Kidney epithelial cell (primary cell): ENCODE measurements around the gene CFLAR. TPM values are rescaled to one million over a fixed set of nuclear protein-coding genes. Genes with fewer than 3 reads are reported as not detected.

Experiments
- DNase-seq: peaks from one replicate; pipeline ENCODE4 v3.0.0-alpha.2; 2010; ENCODE audit warnings: low read depth
- H3K27me3 ChIP-seq: 2 replicates; pipeline ENCODE4 v1.6.0; 2011; ENCODE audit warnings: low read length; ENCODE audit not compliant: control insufficient read depth, insufficient read depth
- H3K36me3 ChIP-seq: 2 replicates; pipeline ENCODE4 v1.5.1; 2011; ENCODE audit warnings: low read length; ENCODE audit not compliant: control insufficient read depth, insufficient read depth
- H3K4me3 ChIP-seq: 2 replicates; pipeline ENCODE4 v1.5.1; 2011; ENCODE audit warnings: low read depth, mild to moderate bottlenecking, control low read depth, low read length
- CTCF ChIP-seq: IDR thresholded peaks from 2 replicates; pipeline ENCODE4 v1.5.1; 2011; ENCODE audit warnings: mild to moderate bottlenecking, moderate library complexity, low read length, control low read depth, inconsistent platforms; ENCODE audit not compliant: insufficient read depth, poor library complexity, severe bottlenecking
- total RNA-seq: library from RNA; depleted of rRNA; stranded (reverse); fragments of >200 nt; gene quantifications from 2 replicates; pipeline ENCODE4 v1.2.3, GENCODE V29; 2015

CFLAR gene
- total RNA-seq, 1 donor from 2014 or later = 99.7 TPM

DNA sequence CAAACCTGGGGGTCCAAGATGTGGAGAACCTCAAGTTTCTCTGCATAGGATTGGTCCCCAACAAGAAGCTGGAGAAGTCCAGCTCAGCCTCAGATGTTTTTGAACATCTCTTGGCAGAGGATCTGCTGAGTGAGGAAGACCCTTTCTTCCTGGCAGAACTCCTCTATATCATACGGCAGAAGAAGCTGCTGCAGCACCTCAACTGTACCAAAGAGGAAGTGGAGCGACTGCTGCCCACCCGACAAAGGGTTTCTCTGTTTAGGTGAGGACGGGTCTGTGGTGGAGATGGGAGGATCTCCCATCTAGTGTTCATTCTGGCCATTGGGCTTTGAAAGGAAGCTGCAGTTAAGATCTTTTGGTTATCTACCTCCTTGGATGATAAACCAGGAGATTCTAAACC is 69.9 kb downstream of the CFLAR start:
- no peaks in the 10 kb centered on the region for H3K27me3 ChIP-seq
- TF ChIP-seq CTCF = no peak
- no peak overlapping the region for H3K4me3 ChIP-seq

GRCh38 chr2:201186982-201187381 is 71.0 kb downstream of the CFLAR start:
- DNase-seq = no peak
- TF ChIP-seq CTCF = no peak
- no peaks in the 10 kb centered on the region for H3K27me3 ChIP-seq
- no peaks in the 10 kb centered on the region for H3K36me3 ChIP-seq
- no peak overlapping the region for H3K4me3 ChIP-seq

More for the DNA sequence above, 69.9 kb downstream of the CFLAR start:
- no peak for DNase-seq
- no peaks in the 10 kb centered on the region for H3K36me3 ChIP-seq

GRCh38 chr2:201188449-201188848 is 72.5 kb downstream of the CFLAR start:
- Histone ChIP-seq H3K27me3 (no peaks in the 10 kb centered on the region), H3K36me3 (no peaks in the 10 kb centered on the region), H3K4me3 (no peak overlapping the region)
- no peak for TF ChIP-seq CTCF
- DNase-seq = no peak

- H3K27me3 ChIP-seq = no peaks in the 10 kb centered on the region
- DNase-seq = no peak
- TF ChIP-seq CTCF = no peak
These were observed 75.3 kb downstream of the CFLAR start for GRCh38 chr2:201191132-201191875.

DNA sequence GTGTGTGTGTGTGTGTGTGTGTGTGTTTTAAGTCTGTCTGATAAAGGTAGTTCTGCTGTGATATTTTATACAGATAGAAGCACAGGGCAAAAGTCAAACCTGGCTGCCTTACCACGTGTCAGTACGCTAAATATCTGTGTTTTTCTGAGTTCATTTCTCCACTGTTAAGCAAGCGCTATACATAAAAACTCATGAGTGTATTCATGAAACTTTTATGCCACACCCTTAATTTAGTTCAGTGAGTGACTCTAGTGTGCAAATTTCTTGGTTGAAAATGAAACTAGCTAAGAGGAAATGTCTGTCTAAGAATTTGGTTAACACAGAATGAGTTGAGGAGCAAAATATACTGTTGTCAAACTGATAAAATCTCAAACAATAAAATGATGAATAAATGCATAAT is 78.1 kb downstream of the CFLAR start:
- Histone ChIP-seq H3K27me3 (no peaks in the 10 kb centered on the region), H3K4me3 (no peak overlapping the region), H3K36me3 (no peaks in the 10 kb centered on the region)
- DNase-seq = no peak
- TF ChIP-seq CTCF = no peak

More at GRCh38 chr2:201191132-201191875, 75.3 kb downstream of the CFLAR start:
- Histone ChIP-seq H3K4me3 (no peak overlapping the region), H3K36me3 (no peaks in the 10 kb centered on the region)

DNA sequence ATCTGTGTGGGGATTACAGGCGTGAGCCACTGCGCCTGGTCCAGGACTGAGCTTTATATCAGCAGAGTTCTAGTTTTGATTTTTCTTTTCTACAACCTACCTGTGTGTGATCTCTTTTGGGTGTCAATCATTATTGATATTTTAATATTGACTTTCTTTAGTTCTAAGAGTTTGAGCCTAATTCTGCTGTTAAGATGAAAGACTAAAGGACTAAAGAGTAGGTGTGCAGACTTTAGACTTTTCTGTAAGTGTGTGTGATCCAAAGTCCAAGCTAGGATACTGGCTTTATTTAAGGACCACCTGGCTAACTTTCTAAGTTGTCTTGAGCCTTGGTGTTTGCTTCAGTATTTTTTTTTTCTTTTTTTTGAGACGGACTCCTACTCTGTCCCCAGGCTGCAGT is 79.4 kb downstream of the CFLAR start:
- TF ChIP-seq CTCF = no peak
- DNase-seq = no peak
- no peaks in the 10 kb centered on the region for H3K27me3 ChIP-seq
- no peaks in the 10 kb centered on the region for H3K36me3 ChIP-seq
- no peak overlapping the region for H3K4me3 ChIP-seq
